Activated CD8-positive, alpha-beta memory T cell treated with anti-CD3 and anti-CD28 coated beads, Interleukin-2, amount 10 ng/mL, durations not matched to agents 7 days and 5 days (primary cell): Measurements from ENCODE around the gene ST6GALNAC3. TPM values are rescaled to one million over a fixed set of nuclear protein-coding genes. Genes with fewer than 3 reads are reported as not detected.

ENCODE experiments used
- ATAC-seq: fragments of 150-1000 bp; cut with Tn5 transposase; one replicate; pipeline ENCODE4 v1.10.0; 2021; ENCODE audit warnings: moderate library complexity
- CTCF ChIA-PET: fragments of 350-600 bp; sonication (Branson Sonifier 250); formaldehyde crosslinking; loops from one replicate; lab custom pipeline; 2021; ENCODE audit warnings: antibody characterized with exemption; lab: Charles Lee
- DNase-seq: peaks from one replicate; pipeline ENCODE4 v3.0.0-alpha.2; 2020
- H3K27ac Mint-ChIP-seq: one replicate; pipeline ENCODE4 v1.8.0; 2021; ENCODE audit warnings: mild to moderate bottlenecking, mixed read lengths
- H3K27me3 Mint-ChIP-seq: one replicate; pipeline ENCODE4 v1.8.0; 2021; ENCODE audit warnings: mixed read lengths
- H3K36me3 Mint-ChIP-seq: one replicate; pipeline ENCODE4 v1.8.0; 2021; ENCODE audit warnings: mild to moderate bottlenecking, mixed read lengths
- H3K4me1 Mint-ChIP-seq: one replicate; pipeline ENCODE4 v1.8.0; 2021; ENCODE audit warnings: mixed read lengths
- H3K4me3 Mint-ChIP-seq: one replicate; pipeline ENCODE4 v1.8.0; 2021; ENCODE audit warnings: mild to moderate bottlenecking, moderate library complexity, mixed read lengths
- H3K9me3 Mint-ChIP-seq: one replicate; pipeline ENCODE4 v1.8.0; 2022; ENCODE audit warnings: low read depth, mixed read lengths
- total RNA-seq, 2 experiments: library from RNA; stranded (reverse); gene quantifications; one replicate each; pipeline ENCODE4 v1.2.3, GENCODE V29; 2021

Gene ST6GALNAC3
- total RNA-seq, 2 experiments from 2014 or later = 0.26 to 0.88 TPM

- Mint-ChIP-seq H3K36me3 (no peaks in the 10 kb centered on the region), H3K27me3 (peaks cover 9% of the 10 kb centered on the region), H3K4me1 (peaks cover 26% of the 10 kb centered on the region), H3K27ac (no peak overlapping the region), H3K9me3 (no peaks in the 10 kb centered on the region), H3K4me3 (no peak overlapping the region)
- ATAC-seq (peak; percentile 57), DNase-seq (peak; percentile 57)
- CTCF ChIA-PET = no interaction called here
Measured at GRCh38 chr1:76053021-76053420, 21.5 kb upstream of the ST6GALNAC3 start.

- peaks cover 26% of the 10 kb centered on the region for H3K4me1 Mint-ChIP-seq
- H3K4me3 Mint-ChIP-seq = no peak overlapping the region
- H3K36me3 Mint-ChIP-seq = no peaks in the 10 kb centered on the region
- peaks cover 9% of the 10 kb centered on the region for H3K27me3 Mint-ChIP-seq
- ATAC-seq = no peak
- CTCF ChIA-PET = no interaction called here
- no peak overlapping the region for H3K27ac Mint-ChIP-seq
- no peak for DNase-seq
- no peaks in the 10 kb centered on the region for H3K9me3 Mint-ChIP-seq
Measured at GRCh38 chr1:76054359-76054758, 20.2 kb upstream of the ST6GALNAC3 start.

GRCh38 chr1:76055987-76056386, 18.6 kb upstream of the ST6GALNAC3 start:
- no peak for ATAC-seq
- H3K27me3 Mint-ChIP-seq = peaks cover 7% of the 10 kb centered on the region
- DNase-seq = no peak
- H3K9me3 Mint-ChIP-seq = no peaks in the 10 kb centered on the region
- no peaks in the 10 kb centered on the region for H3K36me3 Mint-ChIP-seq
- no peak overlapping the region for H3K4me3 Mint-ChIP-seq
- no peak overlapping the region for H3K27ac Mint-ChIP-seq
- CTCF ChIA-PET = interaction anchor here (0.9 kb wide), 1 partner anchor 65 kb away, joined by 3 read pairs; no protein-coding TSS in a partner anchor
- peaks cover 26% of the 10 kb centered on the region for H3K4me1 Mint-ChIP-seq

- no peak overlapping the region for H3K4me3 Mint-ChIP-seq
- no peak overlapping the region for H3K27ac Mint-ChIP-seq
- CTCF ChIA-PET = no interaction called here
- ATAC-seq = no peak
- no peaks in the 10 kb centered on the region for H3K9me3 Mint-ChIP-seq
- H3K4me1 Mint-ChIP-seq = peaks cover 7% of the 10 kb centered on the region
- H3K27me3 Mint-ChIP-seq = peaks cover 5% of the 10 kb centered on the region
- no peaks in the 10 kb centered on the region for H3K36me3 Mint-ChIP-seq
- DNase-seq = no peak
Measured at GRCh38 chr1:76059451-76059850, 15.1 kb upstream of the ST6GALNAC3 start.

GRCh38 chr1:76065270-76065669, 9.3 kb upstream of the ST6GALNAC3 start:
- no peak overlapping the region for H3K27ac Mint-ChIP-seq
- H3K9me3 Mint-ChIP-seq = no peaks in the 10 kb centered on the region
- ATAC-seq = no peak

GRCh38 chr1:76066394-76066793, 8.2 kb upstream of the ST6GALNAC3 start:
- CTCF ChIA-PET = interaction anchor here (1.0 kb wide), 1 partner anchor 11 kb away, joined by 3 read pairs; no protein-coding TSS in a partner anchor
- no peak for ATAC-seq
- H3K27me3 Mint-ChIP-seq = peaks cover 14% of the 10 kb centered on the region

More at GRCh38 chr1:76065270-76065669, 9.3 kb upstream of the ST6GALNAC3 start:
- CTCF ChIA-PET = no interaction called here
- no peak overlapping the region for H3K4me3 Mint-ChIP-seq
- no peak for DNase-seq
- H3K4me1 Mint-ChIP-seq = no peaks in the 10 kb centered on the region
- H3K27me3 Mint-ChIP-seq = peaks cover 13% of the 10 kb centered on the region
- H3K36me3 Mint-ChIP-seq = no peaks in the 10 kb centered on the region

GRCh38 chr1:76068542-76068941, 6.0 kb upstream of the ST6GALNAC3 start:
- CTCF ChIA-PET = no interaction called here
- no peak overlapping the region for H3K4me3 Mint-ChIP-seq
- peaks cover 21% of the 10 kb centered on the region for H3K27me3 Mint-ChIP-seq
- no peak overlapping the region for H3K27ac Mint-ChIP-seq
- H3K4me1 Mint-ChIP-seq = no peaks in the 10 kb centered on the region
- no peaks in the 10 kb centered on the region for H3K9me3 Mint-ChIP-seq
- H3K36me3 Mint-ChIP-seq = no peaks in the 10 kb centered on the region
- no peak for ATAC-seq
- DNase-seq = no peak

More at GRCh38 chr1:76066394-76066793, 8.2 kb upstream of the ST6GALNAC3 start:
- H3K4me3 Mint-ChIP-seq = no peak overlapping the region
- H3K9me3 Mint-ChIP-seq = no peaks in the 10 kb centered on the region
- no peak for DNase-seq
- no peaks in the 10 kb centered on the region for H3K4me1 Mint-ChIP-seq
- H3K36me3 Mint-ChIP-seq = no peaks in the 10 kb centered on the region
- H3K27ac Mint-ChIP-seq = no peak overlapping the region

- DNase-seq (no peak), ATAC-seq (no peak)
- Mint-ChIP-seq H3K4me1 (peaks cover under 1% of the 10 kb centered on the region), H3K36me3 (no peaks in the 10 kb centered on the region), H3K9me3 (no peaks in the 10 kb centered on the region), H3K4me3 (no peak overlapping the region), H3K27me3 (peaks cover 18% of the 10 kb centered on the region), H3K27ac (no peak overlapping the region)
- CTCF ChIA-PET = no interaction called here
Measured at GRCh38 chr1:76068953-76069561, 5.5 kb upstream of the ST6GALNAC3 start.

- CTCF ChIA-PET = no interaction called here
- H3K27me3 Mint-ChIP-seq = peaks cover 21% of the 10 kb centered on the region
- ATAC-seq (no peak), DNase-seq (no peak)
- H3K36me3 Mint-ChIP-seq = no peaks in the 10 kb centered on the region
- H3K4me3 Mint-ChIP-seq = no peak overlapping the region
- H3K9me3 Mint-ChIP-seq = no peaks in the 10 kb centered on the region
- H3K4me1 Mint-ChIP-seq = peaks cover 9% of the 10 kb centered on the region
- H3K27ac Mint-ChIP-seq = no peak overlapping the region
Measured at GRCh38 chr1:76070538-76070937, 4.0 kb upstream of the ST6GALNAC3 start.

- Mint-ChIP-seq H3K27me3 (peaks cover 27% of the 10 kb centered on the region), H3K9me3 (no peaks in the 10 kb centered on the region), H3K4me3 (no peak overlapping the region), H3K27ac (no peak overlapping the region), H3K4me1 (peaks cover 10% of the 10 kb centered on the region), H3K36me3 (no peaks in the 10 kb centered on the region)
- ATAC-seq = no peak
- CTCF ChIA-PET = no interaction called here
- no peak for DNase-seq
Measured at GRCh38 chr1:76073481-76073880, 1.1 kb upstream of the ST6GALNAC3 start.

GRCh38 chr1:76075188-76075489, 593 bp downstream of the ST6GALNAC3 start:
- DNase-seq (no peak), ATAC-seq (no peak)
- H3K36me3 Mint-ChIP-seq = no peaks in the 10 kb centered on the region
- H3K4me3 Mint-ChIP-seq = peak overlapping the region; percentile 74
- peaks cover 11% of the 10 kb centered on the region for H3K4me1 Mint-ChIP-seq
- CTCF ChIA-PET = interaction anchor here (1.6 kb wide), 1 partner anchor 13 kb away, joined by 3 read pairs; no protein-coding TSS in a partner anchor
- H3K27ac Mint-ChIP-seq = no peak overlapping the region
- H3K27me3 Mint-ChIP-seq = peaks cover 27% of the 10 kb centered on the region
- H3K9me3 Mint-ChIP-seq = no peaks in the 10 kb centered on the region

- H3K27me3 Mint-ChIP-seq = peaks cover 27% of the 10 kb centered on the region
- H3K27ac Mint-ChIP-seq = no peak overlapping the region
- H3K4me1 Mint-ChIP-seq = peaks cover 14% of the 10 kb centered on the region
- H3K9me3 Mint-ChIP-seq = no peaks in the 10 kb centered on the region
- CTCF ChIA-PET = interaction anchor here (1.6 kb wide), 1 partner anchor 13 kb away, joined by 3 read pairs; no protein-coding TSS in a partner anchor
- ATAC-seq = no peak
- H3K36me3 Mint-ChIP-seq = no peaks in the 10 kb centered on the region
- no peak for DNase-seq
- no peak overlapping the region for H3K4me3 Mint-ChIP-seq
Measured at GRCh38 chr1:76075877-76076276, 1.3 kb downstream of the ST6GALNAC3 start.

- Mint-ChIP-seq H3K27me3 (peaks cover 19% of the 10 kb centered on the region), H3K36me3 (no peaks in the 10 kb centered on the region), H3K4me3 (no peak overlapping the region), H3K27ac (no peak overlapping the region), H3K4me1 (peaks cover 10% of the 10 kb centered on the region), H3K9me3 (no peaks in the 10 kb centered on the region)
- CTCF ChIA-PET = no interaction called here
- DNase-seq (no peak), ATAC-seq (no peak)
Measured at GRCh38 chr1:76079475-76080227, 5.1 kb downstream of the ST6GALNAC3 start.

- peaks cover 12% of the 10 kb centered on the region for H3K27me3 Mint-ChIP-seq
- no peaks in the 10 kb centered on the region for H3K36me3 Mint-ChIP-seq
- no peak overlapping the region for H3K4me3 Mint-ChIP-seq
- peaks cover 5% of the 10 kb centered on the region for H3K4me1 Mint-ChIP-seq
- no peak overlapping the region for H3K27ac Mint-ChIP-seq
- DNase-seq (no peak), ATAC-seq (no peak)
- no peaks in the 10 kb centered on the region for H3K9me3 Mint-ChIP-seq
- CTCF ChIA-PET = interaction anchor here (0.7 kb wide), 1 partner anchor 10 kb away, joined by 3 read pairs; no protein-coding TSS in a partner anchor
Measured at GRCh38 chr1:76080552-76081079, 6.1 kb downstream of the ST6GALNAC3 start.
